ENCODE results near the gene KIAA0930. TPM values are rescaled to one million over a fixed set of nuclear protein-coding genes. Genes with fewer than 3 reads are reported as not detected.

The KIAA0930 gene
- polyA plus RNA-seq, 1 donor from 2014 or later = 129 TPM

DNA sequence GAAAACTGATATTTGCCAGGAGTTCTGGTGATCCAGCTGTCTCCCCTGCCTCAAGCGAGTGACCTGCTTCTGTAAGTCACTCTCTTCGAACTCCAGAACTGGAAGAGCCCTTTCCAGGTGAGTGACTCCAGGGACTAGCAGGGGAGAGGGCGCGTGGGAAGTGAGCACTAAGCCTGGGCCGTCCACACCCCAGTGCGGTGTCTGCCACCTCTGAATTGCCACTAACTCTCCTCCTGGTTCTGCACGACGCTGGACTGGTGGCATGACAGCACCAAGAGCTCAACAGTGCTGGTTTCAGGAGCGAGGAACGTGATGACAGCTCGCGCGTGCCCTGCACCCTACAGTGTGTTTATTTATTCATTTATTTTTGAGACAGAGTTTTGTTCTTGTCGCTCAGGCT, 22.9 kb downstream of the KIAA0930 start:
- H3K79me2 ChIP-seq (replicated peaks; ENCODE audit: insufficient read depth, low read length) = peaks cover 41% of the 10 kb centered on the region
- H4K20me1 ChIP-seq (ENCODE audit: insufficient read depth) = peaks cover 6% of the 10 kb centered on the region
- H3K36me3 ChIP-seq (ENCODE audit: insufficient read depth, low read length) = no peaks in the 10 kb centered on the region
- no peak overlapping the region for H2AFZ ChIP-seq (ENCODE audit: low read depth, low read length)
- no peak overlapping the region for H3K4me3 ChIP-seq (ENCODE audit: low read length)
- TF ChIP-seq MXI1 (conservative IDR thresholded peaks at IDR 0.05; ENCODE audit: poor library complexity, severe bottlenecking) = no peak
- TF ChIP-seq RAD21 (conservative IDR thresholded peaks at IDR 0.05) = no peak
- no peak for TF ChIP-seq CTCF (IDR thresholded peaks at IDR 0.05; ENCODE audit: poor library complexity, severe bottlenecking)
- no peak for TF ChIP-seq EZH2 (IDR thresholded peaks at IDR 0.05; ENCODE audit: borderline replicate concordance, insufficient read depth, low read length, poor library complexity, severe bottlenecking)
- TF ChIP-seq EP300 (conservative IDR thresholded peaks at IDR 0.05; ENCODE audit: poor library complexity, severe bottlenecking) = no peak
- TF ChIP-seq POLR2AphosphoS5 (IDR thresholded peaks at IDR 0.05) = no peak
- no peaks in the 10 kb centered on the region for H3K27me3 ChIP-seq (ENCODE audit: insufficient read depth, low read depth, low read length)
- peaks cover 2% of the 10 kb centered on the region for H3K9me2 ChIP-seq (ENCODE audit: insufficient read depth, low read length)
- no peaks in the 10 kb centered on the region for H3K9me3 ChIP-seq (ENCODE audit: low read length)
- no peak overlapping the region for H3K4me2 ChIP-seq (ENCODE audit: low read length)
- no peak overlapping the region for H3K9ac ChIP-seq (ENCODE audit: low read length)
- no peak overlapping the region for H3K27ac ChIP-seq (ENCODE audit: low read length)
- no peaks in the 10 kb centered on the region for H3F3A ChIP-seq (ENCODE audit: insufficient read depth, low read length, poor library complexity, severe bottlenecking)

DNA sequence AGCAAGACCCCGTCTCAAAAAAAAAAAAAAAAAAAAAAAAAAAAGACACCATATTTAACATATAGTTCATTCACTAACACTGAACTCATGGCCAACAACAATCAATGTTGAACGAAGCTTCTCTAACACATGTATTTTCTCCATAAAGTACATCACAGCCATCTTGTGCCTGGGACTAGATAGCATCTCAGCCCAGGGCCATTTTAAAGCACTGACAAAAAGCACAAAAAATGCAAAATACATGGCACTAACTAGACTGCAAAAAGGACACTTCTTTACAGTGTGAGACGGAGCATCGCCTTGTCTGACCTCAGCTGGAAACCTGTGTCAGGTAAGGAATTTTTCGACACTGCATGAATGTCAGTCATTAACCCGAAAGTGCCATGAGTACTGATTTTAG, 23.3 kb downstream of the KIAA0930 start:
- Histone ChIP-seq H4K20me1 (ENCODE audit: insufficient read depth) (peaks cover 4% of the 10 kb centered on the region), H3K4me2 (ENCODE audit: low read length) (no peak overlapping the region), H3K4me3 (ENCODE audit: low read length) (no peak overlapping the region), H3K9me2 (ENCODE audit: insufficient read depth, low read length) (no peaks in the 10 kb centered on the region), H3K36me3 (ENCODE audit: insufficient read depth, low read length) (no peaks in the 10 kb centered on the region), H3F3A (ENCODE audit: insufficient read depth, low read length, poor library complexity, severe bottlenecking) (no peaks in the 10 kb centered on the region), H3K9me3 (ENCODE audit: low read length) (no peaks in the 10 kb centered on the region), H2AFZ (ENCODE audit: low read depth, low read length) (no peak overlapping the region), H3K27me3 (ENCODE audit: insufficient read depth, low read depth, low read length) (no peaks in the 10 kb centered on the region), H3K27ac (ENCODE audit: low read length) (no peak overlapping the region), H3K9ac (ENCODE audit: low read length) (no peak overlapping the region), H3K79me2 (replicated peaks; ENCODE audit: insufficient read depth, low read length) (peaks cover 41% of the 10 kb centered on the region)
- no peak for TF ChIP-seq EZH2 (IDR thresholded peaks at IDR 0.05; ENCODE audit: borderline replicate concordance, insufficient read depth, low read length, poor library complexity, severe bottlenecking)

GRCh38 chr22:45216133-45217003, 24.3 kb downstream of the KIAA0930 start:
- Histone ChIP-seq H4K20me1 (ENCODE audit: insufficient read depth) (peaks cover 4% of the 10 kb centered on the region), H3K9me2 (ENCODE audit: insufficient read depth, low read length) (no peaks in the 10 kb centered on the region), H3K27me3 (ENCODE audit: insufficient read depth, low read depth, low read length) (no peaks in the 10 kb centered on the region), H3K4me3 (ENCODE audit: low read length) (no peak overlapping the region), H3F3A (ENCODE audit: insufficient read depth, low read length, poor library complexity, severe bottlenecking) (no peaks in the 10 kb centered on the region), H2AFZ (ENCODE audit: low read depth, low read length) (no peak overlapping the region), H3K79me2 (replicated peaks; ENCODE audit: insufficient read depth, low read length) (peaks cover 40% of the 10 kb centered on the region), H3K9ac (ENCODE audit: low read length) (no peak overlapping the region), H3K4me2 (ENCODE audit: low read length) (no peak overlapping the region), H3K9me3 (ENCODE audit: low read length) (no peaks in the 10 kb centered on the region), H3K36me3 (ENCODE audit: insufficient read depth, low read length) (no peaks in the 10 kb centered on the region), H3K27ac (ENCODE audit: low read length) (no peak overlapping the region)
- no peak for TF ChIP-seq EZH2 (IDR thresholded peaks at IDR 0.05; ENCODE audit: borderline replicate concordance, insufficient read depth, low read length, poor library complexity, severe bottlenecking)
- no peak for TF ChIP-seq EP300 (conservative IDR thresholded peaks at IDR 0.05; ENCODE audit: poor library complexity, severe bottlenecking)
- no peak for TF ChIP-seq POLR2AphosphoS5 (IDR thresholded peaks at IDR 0.05)
- TF ChIP-seq, protein P1, sequence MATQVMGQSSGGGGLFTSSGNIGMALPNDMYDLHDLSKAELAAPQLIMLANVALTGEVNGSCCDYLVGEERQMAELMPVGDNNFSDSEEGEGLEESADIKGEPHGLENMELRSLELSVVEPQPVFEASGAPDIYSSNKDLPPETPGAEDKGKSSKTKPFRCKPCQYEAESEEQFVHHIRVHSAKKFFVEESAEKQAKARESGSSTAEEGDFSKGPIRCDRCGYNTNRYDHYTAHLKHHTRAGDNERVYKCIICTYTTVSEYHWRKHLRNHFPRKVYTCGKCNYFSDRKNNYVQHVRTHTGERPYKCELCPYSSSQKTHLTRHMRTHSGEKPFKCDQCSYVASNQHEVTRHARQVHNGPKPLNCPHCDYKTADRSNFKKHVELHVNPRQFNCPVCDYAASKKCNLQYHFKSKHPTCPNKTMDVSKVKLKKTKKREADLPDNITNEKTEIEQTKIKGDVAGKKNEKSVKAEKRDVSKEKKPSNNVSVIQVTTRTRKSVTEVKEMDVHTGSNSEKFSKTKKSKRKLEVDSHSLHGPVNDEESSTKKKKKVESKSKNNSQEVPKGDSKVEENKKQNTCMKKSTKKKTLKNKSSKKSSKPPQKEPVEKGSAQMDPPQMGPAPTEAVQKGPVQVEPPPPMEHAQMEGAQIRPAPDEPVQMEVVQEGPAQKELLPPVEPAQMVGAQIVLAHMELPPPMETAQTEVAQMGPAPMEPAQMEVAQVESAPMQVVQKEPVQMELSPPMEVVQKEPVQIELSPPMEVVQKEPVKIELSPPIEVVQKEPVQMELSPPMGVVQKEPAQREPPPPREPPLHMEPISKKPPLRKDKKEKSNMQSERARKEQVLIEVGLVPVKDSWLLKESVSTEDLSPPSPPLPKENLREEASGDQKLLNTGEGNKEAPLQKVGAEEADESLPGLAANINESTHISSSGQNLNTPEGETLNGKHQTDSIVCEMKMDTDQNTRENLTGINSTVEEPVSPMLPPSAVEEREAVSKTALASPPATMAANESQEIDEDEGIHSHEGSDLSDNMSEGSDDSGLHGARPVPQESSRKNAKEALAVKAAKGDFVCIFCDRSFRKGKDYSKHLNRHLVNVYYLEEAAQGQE (IDR thresholded peaks at IDR 0.05; ENCODE audit: borderline replicate concordance) = no peak
- TF ChIP-seq CTCF (IDR thresholded peaks at IDR 0.05; ENCODE audit: poor library complexity, severe bottlenecking) = no peak
- no peak for TF ChIP-seq MXI1 (conservative IDR thresholded peaks at IDR 0.05; ENCODE audit: poor library complexity, severe bottlenecking)
- TF ChIP-seq TAF1 (IDR thresholded peaks at IDR 0.05; ENCODE audit: low read depth) = no peak
- no peak for TF ChIP-seq RAD21 (conservative IDR thresholded peaks at IDR 0.05)
- no peak for TF ChIP-seq SMC3 (conservative IDR thresholded peaks at IDR 0.05; ENCODE audit: poor library complexity)

Data from neural cell (in vitro differentiated cells).